Renal pelvis (tissue), 4 donors: ENCODE measurements around the gene TMEM191C. TPM values are rescaled to one million over a fixed set of nuclear protein-coding genes. Genes with fewer than 3 reads are reported as not detected.
"Not testable (repeated sequence)": the region's sequence is repeated elsewhere in the genome, so short reads cannot be mapped to it uniquely, and the experiment has no call there.

Experiments
- DNase-seq: peaks from one replicate; pipeline ENCODE4 v3.0.0-alpha.2; 2013
- polyA plus RNA-seq, 3 donors: library from polyadenylated mRNA; unstranded; fragments of 120-200 nt; gene quantifications; one replicate each; pipeline ENCODE4 v1.2.1, GENCODE V29; 2013; ENCODE audit not compliant: insufficient read length in 3 of 3

The TMEM191C gene
- polyA plus RNA-seq, 3 donors: 1.8 to 2.3 (median 2.0) TPM

GRCh38 chr22:21445437-21446127 lies 21.6 kb upstream of the TMEM191C start:
- DNase-seq: no peak

- no peak for DNase-seq
Observed at GRCh38 chr22:21446128-21446826, 20.9 kb upstream of the TMEM191C start.

GRCh38 chr22:21446827-21447690 lies 20.1 kb upstream of the TMEM191C start:
- DNase-seq: no peak

GRCh38 chr22:21447694-21448402 lies 19.3 kb upstream of the TMEM191C start:
- no peak for DNase-seq

- no peak for DNase-seq
Observed at GRCh38 chr22:21448627-21449416, 18.4 kb upstream of the TMEM191C start.

GRCh38 chr22:21449531-21450319 lies 17.5 kb upstream of the TMEM191C start:
- no peak for DNase-seq

- DNase-seq: no peak
Observed at GRCh38 chr22:21450320-21450831, 16.8 kb upstream of the TMEM191C start.

GRCh38 chr22:21450858-21451353 lies 16.3 kb upstream of the TMEM191C start:
- no peak for DNase-seq

GRCh38 chr22:21451545-21452520 lies 15.4 kb upstream of the TMEM191C start:
- no peak for DNase-seq

GRCh38 chr22:21452666-21453065 lies 14.5 kb upstream of the TMEM191C start:
- not testable (repeated sequence) for DNase-seq

- not testable (repeated sequence) for DNase-seq
Observed at GRCh38 chr22:21454998-21455333, 12.2 kb upstream of the TMEM191C start.

- no peak for DNase-seq
Observed at GRCh38 chr22:21455334-21456089, 11.7 kb upstream of the TMEM191C start.

GRCh38 chr22:21457023-21457787 lies 10.0 kb upstream of the TMEM191C start:
- no peak for DNase-seq

GRCh38 chr22:21462672-21463071 lies 4.5 kb upstream of the TMEM191C start:
- not testable (repeated sequence) for DNase-seq

GRCh38 chr22:21468194-21469096 lies 1.3 kb downstream of the TMEM191C start:
- peak; percentile 65 for DNase-seq
